ENCODE data around the gene SLC6A2.

- no peak for TF ChIP-seq POLR2A (IDR thresholded peaks at IDR 0.05)
- TF ChIP-seq CTCF (IDR thresholded peaks at IDR 0.05) = no peak
- no peak for TF ChIP-seq EP300 (IDR thresholded peaks at IDR 0.05)
- TF ChIP-seq POLR2AphosphoS5 (IDR thresholded peaks at IDR 0.05) = no peak
Observed at GRCh38 chr16:55632259-55632658, 23.5 kb upstream of the SLC6A2 start.

Measured in suprapubic skin (tissue), 4 donors.